Stimulated activated CD8-positive, alpha-beta memory T cell treated with anti-CD3 and anti-CD28 coated beads, Interleukin-7, amount 100 ng/mL, for 4 hours (primary cell): Measurements from ENCODE around the gene YIPF5.

ENCODE experiments used
- DNase-seq, 2 donors: peaks; one replicate each; pipeline ENCODE4 v3.0.0-alpha.2; 2020; ENCODE audit warnings: low read depth in 2 of 2

The YIPF5 gene

DNA sequence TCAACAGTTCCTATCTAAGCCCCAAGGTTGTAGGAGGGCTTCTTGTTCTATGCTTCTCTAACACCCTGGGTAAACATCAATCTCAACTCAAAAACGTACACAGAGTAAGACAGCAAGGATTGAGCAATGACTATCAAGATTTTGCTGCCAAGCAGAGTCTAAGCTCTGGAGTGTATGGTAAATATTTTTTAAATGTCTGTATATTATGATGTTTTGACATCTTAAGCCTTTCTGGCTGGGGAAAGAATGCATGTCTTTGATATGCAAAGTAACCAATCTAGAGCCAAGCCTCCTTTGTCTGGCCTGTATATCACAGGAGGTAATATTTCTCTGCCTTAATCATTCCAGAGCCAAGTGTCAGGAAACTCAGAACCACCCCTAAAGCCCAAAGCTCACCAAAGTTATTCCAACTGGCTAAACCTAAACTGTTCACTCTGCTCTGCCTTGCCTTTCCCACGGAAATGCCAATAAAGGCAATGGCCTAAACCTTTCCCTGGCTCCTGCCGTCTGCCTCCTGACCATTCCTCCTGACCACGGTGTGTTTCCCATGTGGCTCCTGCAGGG is 45.2 kb downstream of the YIPF5 start:
- DNase-seq = no peak

DNA sequence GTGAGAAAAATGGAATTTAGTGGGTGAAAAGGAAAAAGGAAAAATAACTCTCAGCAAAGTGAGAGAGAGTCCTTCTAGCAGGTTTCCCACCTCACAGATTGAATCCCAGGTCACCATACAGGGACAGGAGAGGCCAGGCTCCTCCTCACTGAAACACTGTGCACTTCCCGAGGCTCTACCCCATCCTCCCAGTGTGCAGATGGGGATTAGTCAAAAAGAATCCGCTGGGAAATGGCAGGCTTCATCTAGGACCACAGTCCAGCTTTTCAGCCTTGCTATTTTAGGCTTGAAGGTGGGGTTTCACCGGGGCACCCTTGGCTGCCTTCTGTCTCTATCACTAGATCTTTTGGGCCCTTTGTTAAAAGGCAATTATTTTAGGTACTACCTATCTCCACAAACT is 47.8 kb downstream of the YIPF5 start:
- no peak for DNase-seq

DNA sequence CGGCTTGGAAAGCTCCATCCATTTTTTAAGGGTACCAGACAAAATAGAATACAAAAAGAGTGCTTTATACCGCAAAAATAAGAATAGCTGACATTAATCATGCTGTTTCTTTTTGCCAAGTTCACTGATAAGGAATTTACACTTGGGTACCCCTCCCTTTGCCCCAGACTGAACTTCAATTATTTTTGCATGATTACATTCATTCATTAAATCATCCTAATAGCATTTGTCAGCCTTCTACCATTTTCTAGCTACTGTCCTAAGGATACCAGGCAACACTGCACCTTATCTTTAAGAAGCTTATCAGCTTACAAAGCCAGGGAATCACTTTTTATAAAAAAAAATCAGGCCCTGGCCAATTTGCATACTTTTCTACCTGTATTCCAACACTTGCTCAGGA is 48.4 kb downstream of the YIPF5 start:
- DNase-seq = no peak

DNA sequence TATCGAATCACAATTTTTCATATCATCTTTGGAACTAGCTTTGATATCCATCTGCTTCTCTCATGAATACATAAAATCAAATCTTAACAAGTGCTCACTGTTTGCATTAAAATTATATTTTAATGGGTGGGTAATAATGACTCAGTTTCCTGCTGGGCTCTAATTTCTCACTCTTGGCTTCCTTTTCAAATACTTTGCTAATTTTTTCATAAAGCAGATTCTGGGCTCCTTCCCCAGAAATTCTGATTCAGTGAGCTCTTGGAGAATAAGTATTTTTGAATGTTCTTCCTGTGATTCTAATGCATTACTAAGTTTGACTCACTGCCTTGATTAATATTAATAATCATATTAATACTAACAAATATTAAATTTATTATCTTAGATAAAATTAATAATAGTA is 48.9 kb downstream of the YIPF5 start:
- DNase-seq = no peak

DNA sequence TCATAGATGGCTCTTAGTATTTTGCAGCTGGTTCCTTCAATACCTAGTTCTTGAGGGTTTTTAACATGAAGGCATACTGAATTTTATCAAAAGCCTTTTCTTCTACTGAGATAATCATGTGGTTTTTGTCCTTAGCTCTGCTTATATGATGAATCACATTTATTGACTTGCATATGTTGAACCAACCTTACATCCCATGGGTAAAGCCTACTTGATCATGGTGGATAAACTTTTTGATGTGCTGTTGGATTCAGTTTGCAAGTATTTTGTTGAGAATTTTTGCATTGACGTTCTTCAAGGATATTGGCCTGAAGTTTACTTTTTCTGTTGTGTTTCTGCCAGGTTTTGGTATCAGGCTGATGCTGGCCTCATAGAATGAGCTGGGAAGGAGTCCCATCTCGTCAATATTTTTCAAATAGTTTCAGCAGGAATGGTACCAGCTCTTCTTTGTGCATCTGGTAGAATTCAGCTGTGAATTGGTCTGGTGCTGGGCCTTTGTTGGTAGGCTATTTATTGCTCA is 49.7 kb downstream of the YIPF5 start:
- DNase-seq = no peak

DNA sequence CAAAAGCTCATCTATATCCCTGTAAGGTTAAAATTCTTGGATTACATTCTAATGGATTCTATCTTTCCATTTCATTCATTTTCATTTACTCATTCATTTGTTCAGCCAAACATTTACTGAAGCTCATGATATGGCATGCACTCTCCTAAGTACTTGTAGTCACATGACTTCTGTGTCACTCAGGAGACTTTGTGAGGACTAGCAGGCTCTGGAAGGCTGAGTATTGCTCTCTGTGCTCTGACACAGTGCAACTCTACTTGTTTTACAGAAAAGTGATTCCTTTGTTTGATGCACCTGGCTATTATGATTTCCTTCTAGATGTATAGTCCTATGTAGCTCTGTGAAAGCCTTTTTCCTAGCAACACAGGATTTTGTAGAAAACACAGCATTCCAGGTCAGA is 53.0 kb downstream of the YIPF5 start:
- no peak for DNase-seq

DNA sequence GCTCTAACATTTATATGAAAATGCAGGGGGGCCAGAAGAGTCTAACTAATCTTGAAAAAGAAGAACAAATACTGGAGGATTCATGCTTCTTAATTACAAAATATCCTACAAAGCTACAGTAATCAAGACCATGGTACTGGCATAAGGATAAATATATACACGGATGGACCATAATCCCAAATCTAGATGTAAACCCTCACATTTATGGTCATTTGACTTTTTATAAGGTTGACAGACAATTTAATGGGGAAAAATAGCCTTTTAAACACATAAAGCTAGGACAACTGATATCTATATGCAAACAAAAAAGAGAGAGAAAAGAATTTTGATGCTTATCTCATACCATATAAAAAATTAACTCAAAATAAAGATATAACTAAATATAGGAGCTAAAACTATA is 55.9 kb downstream of the YIPF5 start:
- DNase-seq = no peak
